ENCODE measurements around the gene PRSS22.

PRSS22 gene

GRCh38 chr16:2874032-2874911, 16.3 kb upstream of the PRSS22 start:
- H2AFZ ChIP-seq (ENCODE audit: low read length) = peak overlapping the region; percentile 80
- no peak overlapping the region for H3K27ac ChIP-seq (replicated peaks; ENCODE audit: low read length)
- no peaks in the 10 kb centered on the region for H3K79me1 ChIP-seq (ENCODE audit: low read depth, low read length)
- H2BK15ac ChIP-seq (ENCODE audit: low read length) = peak overlapping the region; percentile 81
- no peak overlapping the region for H3K4ac ChIP-seq (ENCODE audit: low read length)
- H3K4me3 ChIP-seq (ENCODE audit: low read length in 2 of 2) = no peak overlapping the region
- no peak overlapping the region for H3K23ac ChIP-seq (ENCODE audit: low read depth, low read length, poor library complexity)
- no peak overlapping the region for H2BK12ac ChIP-seq (ENCODE audit: low read length)
- no peaks in the 10 kb centered on the region for H3K4me1 ChIP-seq (ENCODE audit: control insufficient read depth in 2 of 2, insufficient read depth in 1 of 2, low read depth in 1 of 2, low read length in 2 of 2)
- no CpG with 5 or more reads among the region's 21 CpGs for whole genome bisulfite sequencing, 2 donors (ENCODE audit: extremely low coverage in 2 of 2, insufficient read length in 2 of 2, insufficient replicate concordance in 1 of 2)
- H3K27me3 ChIP-seq (ENCODE audit: control insufficient read depth in 3 of 3, insufficient read depth in 3 of 3, low read depth in 1 of 3, low read length in 3 of 3) = peaks cover 0 to 24% (median 9%) of the 10 kb centered on the region in 3 experiments
- no peak overlapping the region for H4K8ac ChIP-seq (ENCODE audit: low read depth, low read length)
- no peak overlapping the region for H2BK5ac ChIP-seq (ENCODE audit: low read length)
- peaks cover 0 to 2% of the 10 kb centered on the region in 2 donors for H3K9me3 ChIP-seq (replicated peaks in 1 of 2; ENCODE audit: control insufficient read depth in 2 of 2, insufficient read depth in 1 of 2, low read depth in 1 of 2, low read length in 2 of 2)
- H3K4me2 ChIP-seq (ENCODE audit: insufficient read depth, low read length, poor library complexity, severe bottlenecking) = no peak overlapping the region
- peak overlapping the region; percentile 70 for H2AK5ac ChIP-seq (ENCODE audit: low read depth, low read length)
- no peak overlapping the region for H3K9ac ChIP-seq (ENCODE audit: low read depth, low read length, poor library complexity)
- H2BK120ac ChIP-seq (ENCODE audit: low read depth, low read length) = no peak overlapping the region
- no peak overlapping the region for H3K18ac ChIP-seq (ENCODE audit: low read length)
- no peak for DNase-seq (ENCODE audit: low spot score)
- H3K36me3 ChIP-seq (replicated peaks in 1 of 2; ENCODE audit: control insufficient read depth in 2 of 2, insufficient read depth in 2 of 2, low read length in 2 of 2) = no peaks in the 10 kb centered on the region
- no peak overlapping the region for H3K14ac ChIP-seq (ENCODE audit: low read length)
- no peak overlapping the region for H4K91ac ChIP-seq (ENCODE audit: low read depth, low read length, poor library complexity)

- no peak overlapping the region for H3K9ac ChIP-seq (ENCODE audit: low read depth, low read length, poor library complexity)
- peaks cover 0 to 3% of the 10 kb centered on the region in 2 donors for H3K4me1 ChIP-seq (ENCODE audit: control insufficient read depth in 2 of 2, insufficient read depth in 1 of 2, low read depth in 1 of 2, low read length in 2 of 2)
- H3K18ac ChIP-seq (ENCODE audit: low read length) = no peak overlapping the region
- no peak overlapping the region for H2BK15ac ChIP-seq (ENCODE audit: low read length)
- no peak overlapping the region for H4K91ac ChIP-seq (ENCODE audit: low read depth, low read length, poor library complexity)
- no CpG with 5 or more reads among the region's 6 CpGs for WGBS, 2 donors (ENCODE audit: extremely low coverage in 2 of 2, insufficient read length in 2 of 2, insufficient replicate concordance in 1 of 2)
- no peaks in the 10 kb centered on the region for H3K79me1 ChIP-seq (ENCODE audit: low read depth, low read length)
- no peak overlapping the region for H3K23ac ChIP-seq (ENCODE audit: low read depth, low read length, poor library complexity)
- no peaks in the 10 kb centered on the region for H3K36me3 ChIP-seq (replicated peaks in 1 of 2; ENCODE audit: control insufficient read depth in 2 of 2, insufficient read depth in 2 of 2, low read length in 2 of 2)
- no peak overlapping the region for H3K4me3 ChIP-seq (ENCODE audit: low read length in 2 of 2)
- H4K8ac ChIP-seq (ENCODE audit: low read depth, low read length) = no peak overlapping the region
- H3K4me2 ChIP-seq (ENCODE audit: insufficient read depth, low read length, poor library complexity, severe bottlenecking) = no peak overlapping the region
- DNase-seq (ENCODE audit: low spot score) = no peak
- H3K9me3 ChIP-seq (replicated peaks in 1 of 2; ENCODE audit: control insufficient read depth in 2 of 2, insufficient read depth in 1 of 2, low read depth in 1 of 2, low read length in 2 of 2) = peaks cover 0 to 2% of the 10 kb centered on the region in 2 donors
- no peak overlapping the region for H2BK5ac ChIP-seq (ENCODE audit: low read length)
- no peak overlapping the region for H3K14ac ChIP-seq (ENCODE audit: low read length)
- no peak overlapping the region for H2AK5ac ChIP-seq (ENCODE audit: low read depth, low read length)
- H3K27me3 ChIP-seq (ENCODE audit: control insufficient read depth in 3 of 3, insufficient read depth in 3 of 3, low read depth in 1 of 3, low read length in 3 of 3) = peaks cover 0 to 27% (median 9%) of the 10 kb centered on the region in 3 experiments
- H2BK12ac ChIP-seq (ENCODE audit: low read length) = no peak overlapping the region
- H2AFZ ChIP-seq (ENCODE audit: low read length) = peak overlapping the region; percentile 49
- no peak overlapping the region for H2BK120ac ChIP-seq (ENCODE audit: low read depth, low read length)
- H3K27ac ChIP-seq (replicated peaks; ENCODE audit: low read length) = no peak overlapping the region
- no peak overlapping the region for H3K4ac ChIP-seq (ENCODE audit: low read length)
Observed at GRCh38 chr16:2871926-2872325, 14.0 kb upstream of the PRSS22 start.

GRCh38 chr16:2867987-2868789, 10.2 kb upstream of the PRSS22 start:
- H3K4me2 ChIP-seq (ENCODE audit: insufficient read depth, low read length, poor library complexity, severe bottlenecking) = peak overlapping the region; percentile 85
- peaks cover 0 to 3% of the 10 kb centered on the region in 2 donors for H3K4me1 ChIP-seq (ENCODE audit: control insufficient read depth in 2 of 2, insufficient read depth in 1 of 2, low read depth in 1 of 2, low read length in 2 of 2)
- peak overlapping the region; percentile 59 to 80 for H3K4me3 ChIP-seq (ENCODE audit: low read length in 2 of 2)
- H3K9me3 ChIP-seq (replicated peaks in 1 of 2; ENCODE audit: control insufficient read depth in 2 of 2, insufficient read depth in 1 of 2, low read depth in 1 of 2, low read length in 2 of 2) = peaks cover 0 to 2% of the 10 kb centered on the region in 2 donors
- peaks cover 3 to 27% (median 23%) of the 10 kb centered on the region in 3 experiments for H3K27me3 ChIP-seq (ENCODE audit: control insufficient read depth in 3 of 3, insufficient read depth in 3 of 3, low read depth in 1 of 3, low read length in 3 of 3)
- H2BK15ac ChIP-seq (ENCODE audit: low read length) = peak overlapping the region; percentile 69
- H3K27ac ChIP-seq (replicated peaks; ENCODE audit: low read length) = peak overlapping the region; percentile 35
- no peak overlapping the region for H2BK12ac ChIP-seq (ENCODE audit: low read length)
- H3K79me1 ChIP-seq (ENCODE audit: low read depth, low read length) = no peaks in the 10 kb centered on the region
- H2AK5ac ChIP-seq (ENCODE audit: low read depth, low read length) = no peak overlapping the region
- no CpG with 5 or more reads among the region's 45 CpGs for WGBS, 2 donors (ENCODE audit: extremely low coverage in 2 of 2, insufficient read length in 2 of 2, insufficient replicate concordance in 1 of 2)
- peak overlapping the region; percentile 94 for H3K18ac ChIP-seq (ENCODE audit: low read length)
- H4K8ac ChIP-seq (ENCODE audit: low read depth, low read length) = peak overlapping the region; percentile 72
- no peak overlapping the region for H2BK5ac ChIP-seq (ENCODE audit: low read length)
- H4K91ac ChIP-seq (ENCODE audit: low read depth, low read length, poor library complexity) = no peak overlapping the region
- H2AFZ ChIP-seq (ENCODE audit: low read length) = peak overlapping the region; percentile 98
- peak; percentile 86 for DNase-seq (ENCODE audit: low spot score)
- H3K4ac ChIP-seq (ENCODE audit: low read length) = no peak overlapping the region
- H3K36me3 ChIP-seq (replicated peaks in 1 of 2; ENCODE audit: control insufficient read depth in 2 of 2, insufficient read depth in 2 of 2, low read length in 2 of 2) = no peaks in the 10 kb centered on the region
- peak overlapping the region; percentile 87 for H3K23ac ChIP-seq (ENCODE audit: low read depth, low read length, poor library complexity)
- H3K14ac ChIP-seq (ENCODE audit: low read length) = no peak overlapping the region
- H2BK120ac ChIP-seq (ENCODE audit: low read depth, low read length) = no peak overlapping the region
- H3K9ac ChIP-seq (ENCODE audit: low read depth, low read length, poor library complexity) = peak overlapping the region; percentile 87

- H3K27ac ChIP-seq (replicated peaks; ENCODE audit: low read length) = no peak overlapping the region
- H2BK120ac ChIP-seq (ENCODE audit: low read depth, low read length) = no peak overlapping the region
Observed at GRCh38 chr16:2867661-2867986, 9.7 kb upstream of the PRSS22 start.

More at GRCh38 chr16:2867661-2867986, 9.7 kb upstream of the PRSS22 start:
- Histone ChIP-seq H2AFZ (ENCODE audit: low read length) (peak overlapping the region; percentile 98), H3K23ac (ENCODE audit: low read depth, low read length, poor library complexity) (no peak overlapping the region), H3K9ac (ENCODE audit: low read depth, low read length, poor library complexity) (peak overlapping the region; percentile 32), H2BK15ac (ENCODE audit: low read length) (peak overlapping the region; percentile 69), H2BK12ac (ENCODE audit: low read length) (no peak overlapping the region), H3K4me2 (ENCODE audit: insufficient read depth, low read length, poor library complexity, severe bottlenecking) (peak overlapping the region; percentile 85), H3K36me3 (replicated peaks in 1 of 2; ENCODE audit: control insufficient read depth in 2 of 2, insufficient read depth in 2 of 2, low read length in 2 of 2) (no peaks in the 10 kb centered on the region), H3K14ac (ENCODE audit: low read length) (no peak overlapping the region), H2AK5ac (ENCODE audit: low read depth, low read length) (no peak overlapping the region), H4K8ac (ENCODE audit: low read depth, low read length) (peak overlapping the region; percentile 72), H3K9me3 (replicated peaks in 1 of 2; ENCODE audit: control insufficient read depth in 2 of 2, insufficient read depth in 1 of 2, low read depth in 1 of 2, low read length in 2 of 2) (peaks cover 0 to 2% of the 10 kb centered on the region in 2 donors), H3K18ac (ENCODE audit: low read length) (no peak overlapping the region), H2BK5ac (ENCODE audit: low read length) (no peak overlapping the region), H4K91ac (ENCODE audit: low read depth, low read length, poor library complexity) (no peak overlapping the region), H3K4me3 (ENCODE audit: low read length in 2 of 2) (peak overlapping the region; percentile 59 to 80), H3K4ac (ENCODE audit: low read length) (no peak overlapping the region), H3K79me1 (ENCODE audit: low read depth, low read length) (no peaks in the 10 kb centered on the region), H3K4me1 (ENCODE audit: control insufficient read depth in 2 of 2, insufficient read depth in 1 of 2, low read depth in 1 of 2, low read length in 2 of 2) (peaks cover 0 to 3% of the 10 kb centered on the region in 2 donors), H3K27me3 (ENCODE audit: control insufficient read depth in 3 of 3, insufficient read depth in 3 of 3, low read depth in 1 of 3, low read length in 3 of 3) (peaks cover 3 to 27% (median 23%) of the 10 kb centered on the region in 3 experiments)
- no CpG with 5 or more reads among the region's 8 CpGs for WGBS, 2 donors (ENCODE audit: extremely low coverage in 2 of 2, insufficient read length in 2 of 2, insufficient replicate concordance in 1 of 2)
- no peak for DNase-seq (ENCODE audit: low spot score)
